ENCODE measurements around the gene HM13.
"Not testable (repeated sequence)": the region's sequence is repeated elsewhere in the genome, so short reads cannot be mapped to it uniquely, and the experiment has no call there.

HM13 gene

DNA sequence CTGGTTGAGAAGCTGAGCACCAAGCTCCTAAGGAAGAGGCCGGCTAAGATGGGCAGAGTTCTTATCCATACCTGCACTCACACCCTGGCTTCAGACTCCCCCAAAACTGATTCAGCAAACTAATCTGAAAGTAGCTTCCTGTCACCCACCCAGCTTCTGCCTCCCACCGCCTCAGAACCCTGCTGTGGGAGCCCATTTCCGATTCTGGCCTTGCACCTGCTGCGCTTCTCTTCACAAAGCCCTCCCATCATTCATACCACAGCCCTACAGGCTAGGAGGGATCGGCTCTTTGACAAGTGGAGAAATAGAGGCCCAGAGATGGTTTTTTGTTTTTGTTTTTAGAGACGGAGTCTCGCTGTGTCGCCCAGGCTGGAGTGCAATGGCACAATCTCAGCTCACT is 28.7 kb downstream of the HM13 start:
- Histone ChIP-seq H3K23ac (ENCODE audit: low read depth, low read length, poor library complexity) (no peak overlapping the region), H3K14ac (ENCODE audit: low read length) (peak overlapping the region; percentile 10), H3K36me3 (replicated peaks in 1 of 2; ENCODE audit: control insufficient read depth in 2 of 2, insufficient read depth in 2 of 2, low read length in 2 of 2) (peaks cover 17 to 75% of the 10 kb centered on the region in 2 donors), H4K8ac (ENCODE audit: low read depth, low read length) (no peak overlapping the region), H3K27me3 (ENCODE audit: control insufficient read depth in 3 of 3, insufficient read depth in 3 of 3, low read depth in 1 of 3, low read length in 3 of 3) (no peaks in the 10 kb centered on the region), H3K4ac (ENCODE audit: low read length) (no peak overlapping the region), H2BK5ac (ENCODE audit: low read length) (no peak overlapping the region), H2BK120ac (ENCODE audit: low read depth, low read length) (no peak overlapping the region), H3K4me1 (ENCODE audit: control insufficient read depth in 2 of 2, insufficient read depth in 1 of 2, low read depth in 1 of 2, low read length in 2 of 2) (peaks cover 0 to 4% of the 10 kb centered on the region in 2 donors), H2BK12ac (ENCODE audit: low read length) (no peak overlapping the region), H4K91ac (ENCODE audit: low read depth, low read length, poor library complexity) (no peak overlapping the region), H3K4me3 (ENCODE audit: low read length in 2 of 2) (no peak overlapping the region), H3K27ac (replicated peaks; ENCODE audit: low read length) (no peak overlapping the region), H3K79me1 (ENCODE audit: low read depth, low read length) (no peaks in the 10 kb centered on the region), H3K9me3 (replicated peaks in 1 of 2; ENCODE audit: control insufficient read depth in 2 of 2, insufficient read depth in 1 of 2, low read depth in 1 of 2, low read length in 2 of 2) (no peaks in the 10 kb centered on the region), H2AK5ac (ENCODE audit: low read depth, low read length) (peak overlapping the region; percentile 9), H3K18ac (ENCODE audit: low read length) (no peak overlapping the region), H2AFZ (ENCODE audit: low read length) (no peak overlapping the region), H3K4me2 (ENCODE audit: insufficient read depth, low read length, poor library complexity, severe bottlenecking) (no peak overlapping the region), H3K9ac (ENCODE audit: low read depth, low read length, poor library complexity) (no peak overlapping the region), H2BK15ac (ENCODE audit: low read length) (no peak overlapping the region)
- DNase-seq (ENCODE audit: low spot score): no peak
- no CpG with 5 or more reads among the region's 8 CpGs for WGBS, 2 donors (ENCODE audit: extremely low coverage in 2 of 2, insufficient read length in 2 of 2, insufficient replicate concordance in 1 of 2)

DNA sequence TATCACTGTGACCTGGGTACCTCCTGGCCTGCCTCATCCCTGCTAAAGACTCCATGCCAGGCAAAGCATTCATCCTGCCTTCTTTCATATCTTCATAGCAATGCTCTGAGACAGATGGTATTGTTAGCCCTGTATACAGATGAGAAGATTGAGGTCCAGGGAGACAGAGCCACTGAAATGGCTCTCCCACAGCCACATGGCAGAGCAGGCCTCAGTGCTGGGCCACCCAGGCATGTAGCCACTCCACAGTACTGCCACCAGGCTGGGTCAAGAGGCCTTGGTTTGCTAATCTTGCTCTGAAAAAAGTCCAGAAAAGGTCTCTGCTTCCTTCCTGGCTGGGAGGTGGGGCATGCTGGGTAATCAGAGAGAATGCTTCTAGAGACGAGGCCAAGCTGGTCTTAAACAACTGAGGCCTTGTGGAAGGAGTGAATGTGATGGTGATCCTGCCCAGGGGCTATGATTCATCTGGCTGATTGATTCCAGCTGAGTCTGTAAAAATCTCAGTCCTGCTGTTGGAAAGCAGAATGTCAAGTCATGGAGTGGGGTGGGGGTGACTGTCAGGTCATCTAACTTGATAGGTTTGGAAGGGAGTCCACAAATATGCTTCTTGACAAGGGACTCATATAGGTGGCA is 29.8 kb downstream of the HM13 start:
- Histone ChIP-seq H2BK15ac (ENCODE audit: low read length) (no peak overlapping the region), H2BK12ac (ENCODE audit: low read length) (peak overlapping the region; percentile 11), H2AFZ (ENCODE audit: low read length) (no peak overlapping the region), H3K4me2 (ENCODE audit: insufficient read depth, low read length, poor library complexity, severe bottlenecking) (no peak overlapping the region), H3K4me3 (ENCODE audit: low read length in 2 of 2) (no peak overlapping the region), H2BK120ac (ENCODE audit: low read depth, low read length) (no peak overlapping the region), H4K8ac (ENCODE audit: low read depth, low read length) (peak overlapping the region; percentile 58), H2AK5ac (ENCODE audit: low read depth, low read length) (no peak overlapping the region), H3K27me3 (ENCODE audit: control insufficient read depth in 3 of 3, insufficient read depth in 3 of 3, low read depth in 1 of 3, low read length in 3 of 3) (no peaks in the 10 kb centered on the region), H3K27ac (replicated peaks; ENCODE audit: low read length) (no peak overlapping the region), H3K23ac (ENCODE audit: low read depth, low read length, poor library complexity) (no peak overlapping the region), H3K18ac (ENCODE audit: low read length) (no peak overlapping the region), H3K9me3 (replicated peaks in 1 of 2; ENCODE audit: control insufficient read depth in 2 of 2, insufficient read depth in 1 of 2, low read depth in 1 of 2, low read length in 2 of 2) (no peaks in the 10 kb centered on the region), H3K4me1 (ENCODE audit: control insufficient read depth in 2 of 2, insufficient read depth in 1 of 2, low read depth in 1 of 2, low read length in 2 of 2) (peaks cover 2 to 4% of the 10 kb centered on the region in 2 donors), H3K14ac (ENCODE audit: low read length) (peak overlapping the region; percentile 28), H3K4ac (ENCODE audit: low read length) (no peak overlapping the region), H3K9ac (ENCODE audit: low read depth, low read length, poor library complexity) (no peak overlapping the region), H3K36me3 (replicated peaks in 1 of 2; ENCODE audit: control insufficient read depth in 2 of 2, insufficient read depth in 2 of 2, low read length in 2 of 2) (peaks cover 16 to 75% of the 10 kb centered on the region in 2 donors), H4K91ac (ENCODE audit: low read depth, low read length, poor library complexity) (no peak overlapping the region), H2BK5ac (ENCODE audit: low read length) (no peak overlapping the region), H3K79me1 (ENCODE audit: low read depth, low read length) (peaks cover 2% of the 10 kb centered on the region)
- DNase-seq (ENCODE audit: low spot score): no peak
- WGBS, 2 donors (ENCODE audit: extremely low coverage in 2 of 2, insufficient read length in 2 of 2, insufficient replicate concordance in 1 of 2): no CpG with 5 or more reads among the region's 1 CpG

- Histone ChIP-seq H3K36me3 (replicated peaks in 1 of 2; ENCODE audit: control insufficient read depth in 2 of 2, insufficient read depth in 2 of 2, low read length in 2 of 2) (peaks cover 18 to 77% of the 10 kb centered on the region in 2 donors), H3K18ac (ENCODE audit: low read length) (no peak overlapping the region), H2BK120ac (ENCODE audit: low read depth, low read length) (no peak overlapping the region), H3K9me3 (replicated peaks in 1 of 2; ENCODE audit: control insufficient read depth in 2 of 2, insufficient read depth in 1 of 2, low read depth in 1 of 2, low read length in 2 of 2) (no peaks in the 10 kb centered on the region), H4K91ac (ENCODE audit: low read depth, low read length, poor library complexity) (no peak overlapping the region), H3K27me3 (ENCODE audit: control insufficient read depth in 3 of 3, insufficient read depth in 3 of 3, low read depth in 1 of 3, low read length in 3 of 3) (no peaks in the 10 kb centered on the region), H3K4ac (ENCODE audit: low read length) (no peak overlapping the region), H3K9ac (ENCODE audit: low read depth, low read length, poor library complexity) (no peak overlapping the region), H2BK12ac (ENCODE audit: low read length) (no peak overlapping the region), H2BK15ac (ENCODE audit: low read length) (no peak overlapping the region), H4K8ac (ENCODE audit: low read depth, low read length) (no peak overlapping the region), H3K4me1 (ENCODE audit: control insufficient read depth in 2 of 2, insufficient read depth in 1 of 2, low read depth in 1 of 2, low read length in 2 of 2) (peaks cover 2 to 4% of the 10 kb centered on the region in 2 donors), H3K23ac (ENCODE audit: low read depth, low read length, poor library complexity) (no peak overlapping the region), H3K4me3 (ENCODE audit: low read length in 2 of 2) (no peak overlapping the region), H2AK5ac (ENCODE audit: low read depth, low read length) (no peak overlapping the region), H2AFZ (ENCODE audit: low read length) (no peak overlapping the region), H3K4me2 (ENCODE audit: insufficient read depth, low read length, poor library complexity, severe bottlenecking) (no peak overlapping the region), H3K14ac (ENCODE audit: low read length) (no peak overlapping the region), H2BK5ac (ENCODE audit: low read length) (no peak overlapping the region), H3K27ac (replicated peaks; ENCODE audit: low read length) (no peak overlapping the region), H3K79me1 (ENCODE audit: low read depth, low read length) (peaks cover 2% of the 10 kb centered on the region)
- WGBS, 2 donors (ENCODE audit: extremely low coverage in 2 of 2, insufficient read length in 2 of 2, insufficient replicate concordance in 1 of 2): no CpG with 5 or more reads among the region's 2 CpGs
- no peak for DNase-seq (ENCODE audit: low spot score)
These were observed 30.4 kb downstream of the HM13 start for GRCh38 chr20:31544600-31544999.

DNA sequence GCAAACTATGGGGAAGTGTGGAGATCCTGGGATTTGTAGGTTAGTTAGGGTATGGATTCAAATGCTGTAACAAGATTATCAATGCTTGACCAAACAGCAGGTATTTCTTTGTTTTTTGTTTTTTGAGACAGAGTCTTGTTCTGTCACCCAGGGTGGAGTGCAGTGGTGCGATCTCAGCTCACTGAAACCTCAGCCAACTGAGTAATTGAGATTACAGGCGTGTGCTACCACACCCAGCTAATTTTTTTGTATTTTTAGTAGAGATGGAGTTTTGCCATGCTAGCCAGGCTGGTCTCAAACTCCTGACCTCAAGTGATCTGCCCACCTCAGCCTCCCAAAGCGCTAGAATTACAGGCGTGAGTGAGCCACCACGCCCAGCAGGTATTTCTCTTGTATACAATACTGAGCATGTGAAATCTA is 31.4 kb downstream of the HM13 start:
- not testable (repeated sequence) for DNase-seq (ENCODE audit: low spot score); H3K14ac ChIP-seq (ENCODE audit: low read length); H3K18ac ChIP-seq (ENCODE audit: low read length); H3K4me1 ChIP-seq (ENCODE audit: control insufficient read depth in 2 of 2, insufficient read depth in 1 of 2, low read depth in 1 of 2, low read length in 2 of 2); H3K9ac ChIP-seq (ENCODE audit: low read depth, low read length, poor library complexity); H2AFZ ChIP-seq (ENCODE audit: low read length); H4K91ac ChIP-seq (ENCODE audit: low read depth, low read length, poor library complexity); H3K4me2 ChIP-seq (ENCODE audit: insufficient read depth, low read length, poor library complexity, severe bottlenecking); H2BK5ac ChIP-seq (ENCODE audit: low read length); H4K8ac ChIP-seq (ENCODE audit: low read depth, low read length); H3K79me1 ChIP-seq (ENCODE audit: low read depth, low read length); H2BK12ac ChIP-seq (ENCODE audit: low read length); H2BK120ac ChIP-seq (ENCODE audit: low read depth, low read length); H3K9me3 ChIP-seq (replicated peaks in 1 of 2; ENCODE audit: control insufficient read depth in 2 of 2, insufficient read depth in 1 of 2, low read depth in 1 of 2, low read length in 2 of 2); H2AK5ac ChIP-seq (ENCODE audit: low read depth, low read length); H3K27me3 ChIP-seq (ENCODE audit: control insufficient read depth in 3 of 3, insufficient read depth in 3 of 3, low read depth in 1 of 3, low read length in 3 of 3); H2BK15ac ChIP-seq (ENCODE audit: low read length); H3K4ac ChIP-seq (ENCODE audit: low read length); H3K23ac ChIP-seq (ENCODE audit: low read depth, low read length, poor library complexity); H3K4me3 ChIP-seq (ENCODE audit: low read length in 2 of 2)
- Histone ChIP-seq H3K36me3 (replicated peaks in 1 of 2; ENCODE audit: control insufficient read depth in 2 of 2, insufficient read depth in 2 of 2, low read length in 2 of 2) (peaks cover 21 to 77% of the 10 kb centered on the region in 2 donors), H3K27ac (replicated peaks; ENCODE audit: low read length) (peak overlapping the region; percentile 33)
- no CpG with 5 or more reads among the region's 5 CpGs for WGBS, 2 donors (ENCODE audit: extremely low coverage in 2 of 2, insufficient read length in 2 of 2, insufficient replicate concordance in 1 of 2)
